Lung microvascular endothelial cell (primary cell): ENCODE results near the gene DNAJB6. TPM values are rescaled to one million over a fixed set of nuclear protein-coding genes. Genes with fewer than 3 reads are reported as not detected.
A peak's percentile ranks its signal among the peaks of the same experiment; 100 is the strongest.

Experiments
- DNase-seq, 2 donors: peaks; one replicate each; pipeline versions ENCODE4 v3.0.0 to v3.0.0-alpha.2; 2010; ENCODE audit warnings: low read depth in 2 of 2
- total RNA-seq: library from RNA; depleted of rRNA; stranded (reverse); fragments of >200 nt; gene quantifications from 2 replicates; pipeline ENCODE4 v1.2.1, GENCODE V29; 2014

DNAJB6 gene
- total RNA-seq, 1 donor from 2014 or later: 100 TPM

DNA sequence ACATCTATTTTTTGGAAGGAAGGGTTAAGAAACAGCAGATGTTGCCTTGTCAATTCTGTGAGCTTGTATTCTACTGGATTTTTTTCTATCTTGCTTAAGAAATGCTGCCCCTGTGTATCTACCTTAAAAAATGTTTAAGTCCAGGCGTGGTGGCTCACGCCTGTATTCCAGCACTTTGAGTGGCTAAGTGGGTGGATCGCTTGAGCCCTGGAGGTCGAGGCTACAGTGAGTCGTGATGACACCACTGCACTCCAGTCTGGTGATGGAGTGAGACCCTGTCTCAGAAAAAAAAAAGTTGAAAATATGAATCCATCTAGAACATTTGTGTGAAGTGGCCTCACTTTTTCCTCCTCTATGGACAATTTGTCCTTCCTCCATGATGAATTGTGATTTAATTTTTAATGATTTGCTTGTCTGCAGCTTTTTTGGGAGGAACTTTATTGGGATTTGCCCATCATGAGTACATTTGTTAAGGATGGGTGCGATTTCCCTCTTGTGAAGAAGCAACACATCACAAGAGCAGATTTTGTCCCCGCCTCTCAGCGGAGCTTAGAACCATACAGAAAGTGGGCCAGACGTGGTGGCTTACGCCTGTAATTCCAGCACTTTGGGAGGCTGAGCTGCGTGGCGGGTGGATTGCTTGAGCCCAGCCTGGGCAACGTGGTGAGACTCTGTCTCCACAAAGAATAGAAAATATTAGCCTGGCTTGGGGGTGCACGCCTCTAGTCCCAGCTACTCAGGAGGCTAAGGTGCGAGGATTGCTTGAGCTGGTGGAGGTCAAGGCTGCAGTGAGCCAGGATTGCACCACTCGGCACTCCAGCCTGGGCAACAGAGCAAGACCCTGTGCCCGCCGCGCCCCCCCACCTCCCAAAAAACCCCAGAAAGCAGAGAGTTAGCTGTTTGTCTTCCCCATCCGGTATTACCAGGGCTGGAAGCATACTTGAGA, 57.7 kb downstream of the DNAJB6 start:
- peak in 1 of 2 donors; percentile 25 for DNase-seq

DNA sequence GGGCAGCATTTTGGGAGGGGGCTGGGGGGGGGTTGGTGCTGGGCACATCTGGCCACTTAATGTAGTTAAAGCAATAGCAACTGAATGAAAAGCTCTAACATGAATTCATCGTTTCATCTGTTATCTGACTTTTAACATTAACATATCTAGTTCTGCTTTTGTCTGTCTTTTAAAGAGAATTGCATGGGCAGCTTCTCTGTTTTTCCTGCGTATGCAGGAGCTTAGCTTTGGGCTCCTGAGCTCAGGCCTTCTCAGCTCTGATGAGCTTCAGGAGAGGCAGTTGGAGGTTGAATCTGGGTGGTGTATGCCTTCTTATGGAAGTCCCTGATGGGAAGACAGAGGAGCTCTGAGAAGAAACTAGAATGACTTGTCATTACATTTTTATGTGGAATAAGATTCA, 58.4 kb downstream of the DNAJB6 start:
- no peak for DNase-seq

DNA sequence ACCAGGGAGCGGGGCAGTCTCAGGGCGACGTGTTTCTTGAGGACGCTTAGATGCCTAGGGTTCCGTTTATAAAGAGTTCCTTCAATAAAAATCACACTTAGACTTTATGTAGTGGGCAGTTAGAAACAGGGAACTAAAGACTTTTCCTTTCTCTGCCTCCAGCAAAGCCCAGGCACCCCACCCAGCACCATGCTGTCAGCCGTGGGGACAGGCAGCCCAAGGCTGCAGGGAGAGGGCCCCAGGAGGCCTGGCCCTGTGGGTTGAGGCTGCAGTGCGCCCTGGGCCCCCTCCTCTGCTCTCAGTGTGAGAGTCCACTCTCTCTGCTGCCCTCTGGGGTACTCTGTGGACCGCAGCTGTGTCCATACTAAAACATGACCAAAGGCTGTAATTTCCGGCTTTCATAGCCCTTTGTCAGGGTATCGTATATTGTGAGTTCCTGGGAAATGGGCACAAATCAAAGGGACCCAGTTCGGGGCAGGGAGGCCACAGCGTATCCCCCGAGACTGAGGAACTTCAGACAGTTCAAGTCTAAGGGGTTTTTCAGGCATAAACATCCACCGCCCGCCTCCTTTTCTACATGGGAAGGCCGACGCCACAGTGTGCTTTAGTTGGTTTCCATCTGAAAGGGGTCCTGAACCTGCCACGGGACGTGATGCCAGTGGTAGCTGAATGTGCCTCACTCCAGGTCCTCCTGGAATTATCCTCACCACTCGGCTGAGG, 59.7 kb downstream of the DNAJB6 start:
- no peak for DNase-seq

DNA sequence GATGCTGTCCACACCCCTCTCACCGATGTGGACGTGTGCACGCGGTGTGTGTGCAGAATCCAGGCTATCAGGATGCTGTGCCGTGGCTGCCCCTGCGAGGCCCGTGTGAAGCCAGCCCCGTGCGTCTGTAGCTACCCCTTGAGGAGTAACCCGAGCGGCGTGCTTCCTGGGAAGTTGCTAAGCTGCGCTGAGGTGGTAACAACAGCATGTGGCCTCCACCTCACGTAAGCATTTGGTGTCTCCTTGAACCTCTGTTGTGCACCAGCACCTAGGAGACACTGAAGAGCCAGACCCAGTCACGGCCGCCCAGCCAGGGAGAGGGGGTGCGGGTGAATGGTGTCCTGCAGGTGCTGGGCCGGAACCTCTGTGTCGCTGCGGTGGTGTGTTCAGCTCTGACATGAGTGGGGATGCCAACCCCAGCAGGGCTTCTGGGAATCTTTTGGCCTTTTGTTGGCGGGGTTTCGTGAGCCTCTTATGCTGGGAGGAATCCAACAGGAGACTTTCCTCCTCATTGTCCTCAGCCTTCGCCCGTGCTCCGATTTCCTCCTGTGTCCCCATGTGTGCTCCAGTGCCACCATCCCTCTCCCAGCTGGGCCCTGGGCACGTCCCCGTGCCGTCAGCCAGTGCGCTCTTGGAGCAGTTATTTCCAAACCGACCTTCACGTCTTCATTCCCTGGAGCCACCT, 60.4 kb downstream of the DNAJB6 start:
- no peak for DNase-seq

DNA sequence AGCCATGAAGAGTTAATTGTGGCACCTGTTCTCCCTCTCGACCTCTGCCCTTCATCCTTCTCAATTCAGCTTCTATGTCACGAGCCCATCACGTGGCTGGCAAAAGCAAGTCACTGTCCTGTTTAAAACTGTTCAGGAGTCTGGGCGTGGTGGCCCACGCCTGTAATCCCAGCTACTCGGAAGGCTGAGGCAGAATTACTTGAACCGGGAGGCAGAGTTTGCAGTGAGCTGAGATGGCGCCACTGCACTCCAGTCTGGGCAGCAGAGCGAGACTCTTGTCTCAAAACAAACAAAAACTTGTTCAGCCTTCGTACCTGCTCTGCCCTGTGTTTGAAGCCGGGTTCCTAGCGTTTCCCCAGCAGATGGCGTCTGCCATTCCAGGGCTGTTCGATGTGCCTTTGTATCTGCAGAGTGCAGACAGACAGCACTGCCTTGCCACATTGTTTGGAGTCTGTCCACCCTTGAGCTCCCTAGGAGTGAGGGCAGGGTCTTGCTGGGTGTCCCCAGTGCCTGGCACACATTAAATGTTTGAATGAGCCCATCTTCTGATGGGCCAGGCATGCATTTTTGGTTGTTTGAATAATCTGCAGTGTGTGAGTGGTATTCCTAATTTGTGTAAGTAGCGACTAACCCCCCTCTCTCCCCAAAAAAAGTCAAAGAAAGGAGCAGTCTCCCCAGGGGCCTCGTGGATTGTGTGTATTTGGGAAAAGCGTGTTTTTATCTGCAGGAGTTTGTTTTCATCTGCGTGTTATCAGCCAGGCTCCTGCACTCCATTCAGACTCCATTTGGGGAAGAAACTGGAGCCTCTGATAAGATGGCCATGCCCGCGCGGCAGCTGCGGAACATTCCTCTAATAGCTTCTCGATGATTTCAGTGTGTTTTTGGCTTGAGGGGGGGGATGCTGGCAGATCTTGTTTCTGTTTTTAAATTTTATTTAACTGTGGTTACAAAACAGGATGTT, 61.2 kb downstream of the DNAJB6 start:
- peak; percentile 30 to 40 for DNase-seq

DNA sequence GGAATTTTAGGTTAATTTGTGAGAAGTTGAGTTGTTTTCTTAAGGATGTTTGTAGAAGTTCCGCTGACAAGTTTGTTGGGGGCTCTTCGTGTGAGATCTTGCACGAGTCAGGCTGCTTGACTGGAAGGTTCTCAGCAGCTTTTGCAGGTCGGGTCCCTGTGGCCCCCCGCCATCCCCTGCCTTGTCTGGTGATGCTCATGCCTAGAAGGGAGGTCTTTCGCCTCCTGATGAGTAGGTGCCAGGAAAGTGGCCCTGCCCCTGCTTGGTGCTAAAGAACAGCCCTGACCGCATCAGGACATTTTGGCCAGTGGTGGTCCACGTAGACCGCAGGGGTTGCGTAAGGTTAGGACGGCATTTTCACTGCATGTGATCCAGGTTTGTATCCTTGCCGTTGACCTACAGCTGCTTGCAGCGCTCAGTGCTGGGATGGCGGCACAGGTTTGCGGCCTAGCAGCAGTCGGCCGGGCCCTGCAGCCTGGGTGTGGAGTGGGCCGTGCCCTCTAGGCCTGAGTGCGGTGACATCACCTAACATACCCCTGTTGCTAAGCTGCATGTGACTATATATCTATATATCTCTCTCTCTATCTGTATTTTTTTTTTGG, 62.4 kb downstream of the DNAJB6 start:
- DNase-seq: no peak

DNA sequence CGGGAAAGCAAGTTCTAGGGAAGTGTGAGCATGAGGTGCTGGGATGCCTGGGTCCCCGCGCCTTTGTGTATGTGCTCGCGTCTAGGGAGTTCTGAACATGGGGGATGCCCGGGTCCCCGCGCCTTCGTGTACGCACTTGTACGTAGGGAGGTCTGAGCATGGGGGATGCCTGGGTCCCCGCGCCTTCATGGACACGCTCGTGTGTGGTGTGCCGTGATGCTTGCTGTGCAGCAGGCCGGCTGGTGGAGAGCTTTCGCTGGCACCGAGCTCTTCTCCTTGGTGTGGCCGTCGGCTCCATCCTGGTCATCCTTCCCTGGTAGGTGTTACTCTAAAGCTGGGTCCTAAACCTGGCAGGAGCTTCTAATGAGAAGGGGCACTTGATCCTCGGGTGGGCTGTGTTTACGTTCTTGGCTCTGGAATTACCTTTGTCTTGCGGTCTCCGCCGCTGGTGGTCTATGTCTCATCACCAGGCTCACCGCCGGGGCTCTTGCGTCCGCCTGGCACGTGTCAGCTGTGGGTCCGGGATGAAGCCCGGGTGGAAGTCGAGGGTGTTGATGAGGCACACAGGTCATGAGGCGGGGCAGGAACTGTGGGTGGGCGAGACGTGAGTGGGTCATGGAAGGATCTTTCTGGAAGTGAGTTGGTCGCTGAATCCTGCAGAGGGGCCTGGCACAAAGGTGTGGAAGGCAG, 63.5 kb downstream of the DNAJB6 start:
- DNase-seq: no peak

DNA sequence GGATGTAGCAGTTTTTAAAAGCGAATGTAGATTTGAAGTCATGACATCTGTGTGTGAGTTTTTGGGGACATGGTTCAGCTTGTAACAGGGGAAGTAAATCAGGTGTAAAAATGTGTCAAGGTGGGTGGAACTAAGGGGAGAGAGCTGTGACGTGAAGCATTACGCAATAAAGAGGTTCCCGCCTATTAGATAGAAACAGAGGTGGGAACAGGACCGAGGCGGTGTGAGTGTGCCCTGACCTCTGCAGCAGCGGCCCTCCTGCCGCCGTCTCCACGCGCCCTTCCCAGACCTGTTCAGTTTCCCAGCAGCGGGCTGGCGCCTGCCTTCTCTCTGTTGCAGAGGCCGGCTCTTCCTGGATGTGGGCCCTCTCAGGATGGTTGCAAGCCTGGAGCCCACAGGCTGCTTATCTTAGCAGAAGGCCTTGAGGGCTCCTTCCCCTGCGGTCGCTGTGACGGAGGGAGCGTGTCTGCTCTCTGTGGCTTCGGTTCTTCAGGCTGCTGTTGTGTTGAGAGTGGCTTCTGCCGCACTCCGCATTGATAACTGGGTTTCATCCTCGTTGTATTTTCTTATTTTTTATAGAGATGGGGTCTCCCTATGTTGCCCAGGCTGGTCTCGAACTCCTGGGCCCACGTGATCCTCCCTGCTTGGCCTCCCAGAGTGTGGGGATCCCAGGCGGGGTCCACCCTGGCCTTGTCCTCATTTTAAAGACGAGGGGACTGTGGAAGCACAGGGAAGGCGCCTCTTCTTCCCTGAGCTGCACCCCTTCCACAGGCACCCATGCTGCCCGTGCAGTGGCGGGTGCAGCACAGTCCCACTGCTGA, 65.0 kb downstream of the DNAJB6 start:
- DNase-seq: no peak

DNA sequence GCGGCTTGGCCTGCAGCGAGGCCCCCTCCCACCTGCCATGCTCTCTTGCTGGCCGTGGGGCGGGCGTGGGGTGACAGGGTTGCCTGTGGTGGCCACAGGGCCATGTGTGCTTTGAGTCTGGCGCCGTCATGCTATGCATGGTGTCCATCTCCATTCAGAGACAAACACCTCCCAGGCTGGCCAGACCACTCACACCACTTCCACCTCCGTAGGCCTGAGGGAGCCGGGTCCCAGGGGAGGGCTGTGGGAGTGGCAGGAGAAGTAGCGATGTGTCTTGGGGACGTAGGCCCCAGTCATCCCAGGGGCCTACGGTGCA, 65.5 kb downstream of the DNAJB6 start:
- DNase-seq: no peak

DNA sequence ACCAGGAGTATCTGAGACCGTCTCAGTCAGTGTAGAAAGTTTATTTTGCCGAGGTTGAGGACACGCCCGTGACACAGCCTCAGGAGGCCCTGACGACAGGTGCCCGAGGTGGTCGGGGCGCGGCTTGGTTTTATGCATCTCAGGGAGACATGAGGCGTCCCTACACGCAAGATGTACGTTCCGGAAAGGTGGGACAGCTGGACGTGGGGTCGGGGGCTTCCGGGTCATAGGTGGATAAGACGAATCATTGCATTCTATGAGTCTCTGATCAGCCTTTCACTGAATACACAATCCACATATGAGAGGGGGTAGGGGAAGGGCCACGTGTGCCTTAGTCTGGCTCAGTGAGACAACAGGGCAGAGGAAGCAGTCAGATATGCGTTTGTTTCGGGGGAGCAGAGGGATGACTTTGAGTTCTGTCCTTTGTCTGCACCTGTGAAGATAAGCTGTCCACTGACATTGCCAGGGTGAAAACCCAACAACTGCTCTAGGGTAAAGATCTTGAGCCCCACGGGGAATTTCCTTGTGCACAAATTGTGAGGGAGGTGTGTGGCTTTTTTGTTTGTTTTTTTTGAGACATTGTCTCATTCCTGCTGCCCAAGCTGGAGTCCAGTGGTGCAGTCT, 66.2 kb downstream of the DNAJB6 start:
- DNase-seq: no peak

DNA sequence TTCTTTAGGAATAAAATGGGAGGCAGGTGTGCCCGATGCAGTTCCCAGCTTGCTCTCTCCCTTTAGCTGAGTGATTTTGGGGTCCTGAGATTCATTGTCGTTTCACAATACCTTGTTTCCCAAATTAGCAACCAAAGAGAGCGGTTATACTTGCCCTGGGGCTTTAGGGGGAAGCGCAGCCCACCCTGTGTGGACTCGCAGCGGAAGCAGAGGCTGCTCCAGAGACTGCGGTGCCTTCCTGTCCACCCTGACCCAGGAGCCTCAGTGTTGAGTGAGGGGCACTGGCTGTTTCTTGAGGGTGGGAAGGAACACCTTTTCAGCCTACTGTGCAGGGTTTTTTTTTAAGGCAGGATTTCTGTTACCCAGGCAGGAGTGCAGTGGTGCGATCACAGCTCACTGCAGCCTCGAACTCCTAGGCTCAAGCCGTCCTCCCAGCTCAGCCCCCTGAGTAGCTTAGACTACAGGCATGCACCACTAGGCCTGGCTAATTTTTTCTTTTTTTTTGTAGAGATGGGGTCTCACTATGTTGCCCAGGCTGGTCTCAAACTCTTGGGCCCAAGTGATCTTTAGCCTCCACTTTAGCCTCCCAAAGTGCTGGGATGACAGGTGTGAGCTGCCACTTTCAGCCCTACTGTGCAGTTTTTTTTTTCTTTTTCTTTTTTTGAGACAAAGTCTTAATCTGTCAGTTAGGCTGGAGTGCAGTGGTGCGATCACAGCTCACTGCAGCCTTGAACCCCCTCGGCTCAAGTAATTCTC, 67.0 kb downstream of the DNAJB6 start:
- DNase-seq: no peak

DNA sequence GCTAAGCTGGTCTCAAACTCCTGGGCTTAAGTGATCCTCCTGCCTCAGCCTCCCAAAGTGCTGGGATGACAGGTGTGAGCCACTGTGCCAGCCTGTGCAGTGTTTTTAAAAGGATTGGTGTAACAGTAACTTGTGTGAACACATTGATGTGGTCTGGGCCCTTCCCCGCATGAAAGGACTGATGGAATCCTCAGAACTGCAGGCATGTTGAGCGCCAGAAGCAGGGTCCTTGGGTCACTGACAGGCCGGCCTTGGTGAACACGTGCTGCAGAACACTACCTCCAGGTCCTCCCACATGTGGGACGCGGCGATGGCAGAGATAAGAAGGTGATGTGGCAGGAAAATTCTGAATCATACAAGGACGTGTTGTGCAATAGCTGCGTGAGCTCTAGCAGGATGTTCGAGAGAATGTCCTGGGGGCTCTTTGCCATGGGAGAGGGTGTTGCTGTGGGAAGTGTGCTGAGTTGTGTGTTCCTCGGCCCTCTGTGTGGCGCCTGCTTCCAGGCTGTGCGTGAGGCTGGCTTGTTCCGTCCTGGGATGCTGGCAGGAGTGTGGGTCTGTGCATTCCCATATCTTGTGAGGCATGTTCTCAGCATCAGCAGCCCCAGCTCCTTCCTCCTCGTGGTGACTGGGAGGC, 68.2 kb downstream of the DNAJB6 start:
- DNase-seq: peak; percentile 44 to 87

DNA sequence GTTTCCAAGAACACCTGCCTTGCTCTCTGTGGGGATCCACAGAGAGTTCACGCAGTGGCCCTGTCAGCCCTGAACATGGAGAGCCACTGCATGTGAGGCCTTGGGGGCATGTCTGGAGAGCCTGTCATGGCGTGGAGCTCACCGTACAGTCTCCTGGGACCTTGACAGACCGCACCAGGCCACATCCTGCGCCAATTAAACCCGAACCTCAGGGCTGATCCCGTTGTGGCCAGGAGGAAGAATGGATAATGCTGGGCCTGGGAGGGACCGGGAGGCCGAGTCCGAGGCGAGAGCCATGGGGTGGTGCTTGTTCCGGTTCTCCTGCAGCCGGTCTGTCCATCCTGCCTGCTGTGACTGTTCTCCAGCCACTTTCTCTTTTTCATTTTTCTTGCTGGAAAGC, 68.7 kb downstream of the DNAJB6 start:
- DNase-seq: no peak

DNA sequence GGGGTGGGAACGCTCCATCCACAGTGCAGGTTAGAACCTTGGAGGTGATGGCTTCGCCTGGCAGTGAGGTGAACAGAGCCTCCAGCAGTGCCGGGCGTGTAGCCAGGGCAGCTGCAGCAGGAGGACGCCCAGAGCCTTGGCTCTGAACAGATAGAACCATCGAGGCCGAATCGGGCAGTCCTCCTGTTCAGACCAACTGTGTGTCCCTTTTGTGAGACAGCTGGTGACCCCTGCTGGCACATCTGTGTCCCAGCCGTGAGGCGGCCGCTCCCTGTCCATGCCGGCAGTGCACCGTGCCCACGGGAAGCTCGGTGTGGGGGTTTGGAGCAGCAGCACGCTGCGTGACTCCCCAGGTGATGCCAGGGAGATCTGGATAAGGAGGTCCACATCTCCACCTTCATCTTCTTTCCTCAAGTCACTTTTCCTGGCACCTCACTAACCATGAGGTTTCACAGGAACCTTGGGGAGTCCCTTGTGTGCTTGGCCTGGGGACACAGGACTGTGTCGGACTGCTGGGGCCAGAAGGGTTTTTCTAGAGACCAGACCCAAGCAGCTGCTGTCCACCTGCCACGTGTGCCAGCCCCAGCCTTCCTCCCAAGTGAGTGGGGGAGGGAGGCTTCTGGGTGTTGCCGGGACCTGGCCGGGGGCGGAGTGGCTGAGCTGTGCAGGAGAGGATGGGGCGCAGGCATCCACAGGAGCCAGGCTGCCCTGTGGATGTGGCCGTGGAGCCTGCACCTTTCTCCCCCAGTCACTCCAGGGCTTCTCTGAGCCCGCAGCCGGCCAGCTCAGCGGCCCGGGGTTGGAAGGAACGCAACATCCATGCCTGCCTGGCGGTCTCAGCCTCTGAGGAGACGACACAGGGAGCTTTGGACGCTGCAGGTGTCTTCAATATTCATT, 69.4 kb downstream of the DNAJB6 start:
- DNase-seq: peak in 1 of 2 donors; percentile 26

DNA sequence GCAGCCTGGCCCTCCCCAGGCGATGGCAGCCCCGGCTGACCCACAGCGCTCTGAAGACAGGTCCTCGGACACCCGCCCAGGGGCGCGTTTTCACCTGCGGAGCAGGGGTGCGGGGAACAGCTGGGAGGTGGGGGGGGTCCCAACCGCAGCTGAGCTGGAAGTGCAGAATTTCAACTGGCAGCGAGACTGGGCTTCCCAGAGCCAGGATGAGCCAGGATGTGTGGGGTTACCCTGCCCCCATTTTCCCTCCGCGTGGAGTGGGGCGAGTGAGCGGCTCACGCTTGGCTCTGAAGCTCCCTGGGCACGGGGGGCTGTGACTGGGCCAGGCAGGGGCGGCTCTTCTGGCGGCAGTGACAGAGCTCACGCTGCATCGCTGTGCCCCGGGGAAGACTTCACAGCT, 70.2 kb downstream of the DNAJB6 start:
- DNase-seq: no peak

DNA sequence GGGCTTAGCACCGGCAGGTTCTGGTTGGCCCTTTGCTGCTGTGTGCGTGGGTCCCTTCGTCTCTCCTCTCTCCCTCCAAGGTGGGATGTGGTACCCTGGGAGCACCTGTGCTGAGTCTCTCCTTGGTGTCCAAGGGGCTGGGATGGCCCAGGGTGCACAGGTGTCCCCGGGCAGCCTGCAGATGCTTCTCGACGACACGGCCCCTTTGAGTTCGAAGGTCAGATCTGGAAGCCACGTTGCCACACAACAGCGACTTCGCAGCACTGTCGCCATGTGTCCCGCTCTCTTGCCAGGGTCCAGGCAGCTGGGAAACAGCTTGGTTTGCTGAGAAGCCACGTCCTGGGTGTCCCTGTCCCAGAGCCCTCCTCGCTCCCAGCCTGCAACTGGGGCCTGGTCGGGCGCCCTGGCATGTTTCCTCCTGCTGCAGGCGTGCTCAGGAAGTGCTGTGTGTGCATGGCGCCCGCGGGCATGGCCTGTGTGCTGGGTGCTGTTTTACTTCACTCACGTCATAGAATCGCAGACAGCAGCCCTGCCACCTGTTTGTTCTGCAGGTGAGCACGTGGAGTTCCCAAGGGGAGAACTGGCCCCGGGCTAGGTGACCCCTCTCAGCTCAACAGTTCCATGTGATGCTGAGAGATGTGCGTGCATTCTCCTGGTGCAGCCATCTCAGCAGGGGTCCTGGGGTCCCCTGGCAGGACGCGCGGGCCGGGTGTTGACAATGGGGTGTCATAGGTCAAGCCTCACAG, 70.9 kb downstream of the DNAJB6 start:
- no peak for DNase-seq
